Gastroesophageal sphincter (tissue), 4 donors: ENCODE results near the gene EBLN1. TPM values are rescaled to one million over a fixed set of nuclear protein-coding genes. Genes with fewer than 3 reads are reported as not detected.
A peak's percentile ranks its signal among the peaks of the same experiment; 100 is the strongest.

Experiments used
- ATAC-seq: fragments of 150-250 bp; one replicate; pipeline ENCODE4 v1.9.1; 2016; ENCODE audit warnings: mild to moderate bottlenecking, moderate library complexity
- H3K27ac ChIP-seq, 4 donors: fragments of 200-600 bp; sonication (generic) in 3 of 4; 1 replicate in 3 of 4; 2 replicates in 1 of 4; pipeline ENCODE4 v1.5.1; 2016 to 2019
- H3K27me3 ChIP-seq: fragments of 200-600 bp; sonication (generic); one replicate; pipeline ENCODE4 v1.5.1; 2019
- H3K36me3 ChIP-seq, 2 donors: fragments of 200-600 bp; sonication (generic); one replicate each; pipeline ENCODE4 v1.5.1; 2019; ENCODE audit warnings: control low read depth in 1 of 2
- H3K4me1 ChIP-seq, 3 donors: fragments of 200-600 bp; sonication (generic); 1 replicate in 2 of 3; 2 replicates in 1 of 3; pipeline ENCODE4 v1.5.1; 2016 to 2019; ENCODE audit warnings: control low read depth in 2 of 3
- H3K4me3 ChIP-seq, 2 donors: fragments of 200-600 bp; sonication (generic); one replicate each; pipeline ENCODE4 v1.5.1; 2019; ENCODE audit warnings: mild to moderate bottlenecking in 1 of 2, moderate library complexity in 1 of 2
- H3K9me3 ChIP-seq, 3 donors: fragments of 200-600 bp; sonication (generic); one replicate each; pipeline ENCODE4 v1.5.1; 2017 to 2019; ENCODE audit warnings: control low read depth in 2 of 3
- CTCF ChIP-seq, 4 experiments: fragments of 200-600 bp in 2 of 4; fragments of 450-650 bp in 2 of 4; sonication (generic) in 1 of 4; IDR thresholded peaks; one replicate each; pipeline ENCODE4 v1.5.1; 2017 to 2019; ENCODE audit warnings: antibody characterized with exemption in 4 of 4, mild to moderate bottlenecking in 2 of 4, moderate library complexity in 2 of 4
- EP300 ChIP-seq: sonication (generic); formaldehyde crosslinking; IDR thresholded peaks from one replicate; pipeline ENCODE4 v1.6.1; 2017; ENCODE audit warnings: antibody characterized with exemption, mild to moderate bottlenecking
- POLR2A ChIP-seq, 2 donors: fragments of 450-650 bp; IDR thresholded peaks; one replicate each; pipeline ENCODE4 v1.6.1; 2017; ENCODE audit warnings: antibody characterized with exemption in 2 of 2, mild to moderate bottlenecking in 2 of 2, moderate library complexity in 1 of 2
- POLR2AphosphoS5 ChIP-seq: sonication (generic); formaldehyde crosslinking; IDR thresholded peaks from one replicate; pipeline ENCODE4 v1.6.1; 2017; ENCODE audit warnings: antibody characterized with exemption
- WGBS, 2 donors: methylation state at CpG; one replicate each; pipeline ENCODE4 v1.1.5; 2018; ENCODE audit warnings: low coverage in 1 of 2; 5-methylcytosine and 5-hydroxymethylcytosine counted together
- total RNA-seq, 4 donors: library from RNA; depleted of rRNA; stranded (reverse); fragments of >200 nt; gene quantifications; one replicate each; pipeline ENCODE4 v1.1.0, GENCODE V29; 2016

Gene EBLN1
- not detected for total RNA-seq

GRCh38 chr10:22217842-22218241 lies at the start of gene EBLN1:
EBLN1 (minus strand) TSS chr10:22218015; CDS start chr10:22209983, 8,032 bp downstream.
- no peaks in the 10 kb centered on the region for H3K36me3 ChIP-seq
- TF ChIP-seq POLR2A (IDR thresholded peaks at IDR 0.05) (no peak), CTCF (IDR thresholded peaks at IDR 0.05) (no peak), POLR2AphosphoS5 (no peak), EP300 (no peak)
- WGBS, 2 donors, result 84 to 91% methylated on average over 6 to 7 of the region's 7 CpGs
- no peak within 1 kb of the TSS for H3K4me3 ChIP-seq
- H3K4me1 ChIP-seq, result no peaks in the 10 kb centered on the region
- H3K27ac ChIP-seq, result no peak within 1 kb of the TSS
- ATAC-seq, result no peak
- H3K27me3 ChIP-seq, result no peaks in the 10 kb centered on the region
- H3K9me3 ChIP-seq, result no peaks in the 10 kb centered on the region

DNA sequence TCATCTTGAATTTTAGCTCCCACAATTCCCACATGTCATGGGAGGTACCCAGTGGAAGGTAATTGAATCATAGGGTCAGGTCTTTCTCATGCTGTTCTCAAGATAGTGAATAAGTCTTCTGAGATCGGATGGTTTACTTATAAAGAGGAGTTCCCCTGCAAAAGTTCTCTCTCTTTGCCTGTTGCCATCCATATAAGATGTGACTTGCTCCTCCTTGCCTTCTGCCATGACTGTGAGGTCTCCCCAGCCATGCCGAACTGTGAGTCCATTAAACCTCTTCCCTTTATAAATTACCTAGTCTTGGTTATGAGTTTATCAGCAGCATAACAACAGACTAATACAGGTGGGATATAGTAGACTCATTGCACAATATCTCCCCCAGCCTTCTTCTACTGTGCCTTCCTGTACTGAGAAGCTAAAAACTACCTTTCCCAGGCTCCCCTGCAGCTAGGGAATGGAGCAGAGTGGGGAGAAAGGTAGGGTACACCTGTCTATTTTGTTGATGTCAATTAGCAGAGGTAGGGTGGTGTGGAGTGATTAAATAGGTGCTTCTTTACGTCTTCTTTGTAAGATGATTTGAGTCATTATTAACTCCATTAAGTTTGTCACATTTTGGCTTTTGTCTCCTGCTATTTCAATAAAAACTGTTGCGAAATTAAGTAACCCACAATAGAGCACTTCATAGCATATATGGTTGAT lies 48.2 kb upstream of the EBLN1 start:
- TF ChIP-seq POLR2A (IDR thresholded peaks at IDR 0.05) (no peak), CTCF (IDR thresholded peaks at IDR 0.05) (no peak), EP300 (no peak), POLR2AphosphoS5 (no peak)
- WGBS, 2 donors, result 86 to 88% methylated on average over 4 of the region's 4 CpGs
- Histone ChIP-seq H3K4me3 (no peak overlapping the region), H3K27me3 (peaks cover 22% of the 10 kb centered on the region), H3K36me3 (no peaks in the 10 kb centered on the region), H3K4me1 (no peaks in the 10 kb centered on the region), H3K27ac (no peak overlapping the region), H3K9me3 (no peaks in the 10 kb centered on the region)
- ATAC-seq, result no peak

DNA sequence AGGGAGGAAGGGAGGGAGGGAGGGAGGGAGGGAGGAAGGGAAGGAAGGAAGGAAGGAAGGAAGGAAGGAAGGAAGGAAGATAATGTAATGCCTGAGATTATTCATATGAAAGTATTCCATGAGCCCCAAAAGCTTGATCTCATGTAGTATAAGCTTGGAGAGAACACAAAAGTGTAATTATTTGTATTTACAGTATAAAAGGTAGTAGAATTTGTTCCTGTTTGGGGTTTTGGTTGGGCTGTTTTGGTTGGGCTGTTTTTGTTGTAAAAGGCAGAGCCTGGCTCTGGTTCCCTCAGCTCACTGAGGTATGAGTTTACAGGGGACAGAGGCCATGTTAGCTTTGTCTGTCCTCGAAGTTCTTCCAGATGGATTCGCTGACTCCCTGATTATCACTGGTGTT lies 45.3 kb upstream of the EBLN1 start:
- H3K4me1 ChIP-seq, result no peaks in the 10 kb centered on the region
- WGBS, 2 donors, result 100% methylated on average over 1 of the region's 2 CpGs
- TF ChIP-seq POLR2AphosphoS5 (no peak), CTCF (IDR thresholded peaks at IDR 0.05) (no peak), POLR2A (IDR thresholded peaks at IDR 0.05) (no peak), EP300 (no peak)
- peaks cover 22% of the 10 kb centered on the region for H3K27me3 ChIP-seq
- H3K27ac ChIP-seq, result no peak overlapping the region
- no peak overlapping the region for H3K4me3 ChIP-seq
- no peaks in the 10 kb centered on the region for H3K9me3 ChIP-seq
- H3K36me3 ChIP-seq, result no peaks in the 10 kb centered on the region
- ATAC-seq, result no peak

- 70 to 86% methylated on average over 2 to 3 of the region's 3 CpGs for WGBS, 2 donors
Observed at GRCh38 chr10:22259280-22259679, 41.5 kb upstream of the EBLN1 start.

More at GRCh38 chr10:22259280-22259679, 41.5 kb upstream of the EBLN1 start:
- H3K27ac ChIP-seq, result no peak overlapping the region
- H3K27me3 ChIP-seq, result peaks cover 7% of the 10 kb centered on the region
- TF ChIP-seq CTCF (IDR thresholded peaks at IDR 0.05), result peak in 1 of 4 experiments; percentile 7
- TF ChIP-seq POLR2A (IDR thresholded peaks at IDR 0.05), result no peak
- no peak for TF ChIP-seq EP300
- no peaks in the 10 kb centered on the region for H3K9me3 ChIP-seq
- no peak overlapping the region for H3K4me3 ChIP-seq
- H3K4me1 ChIP-seq, result peaks cover 0 to 4% (median 0%) of the 10 kb centered on the region in 3 donors
- H3K36me3 ChIP-seq, result no peaks in the 10 kb centered on the region
- no peak for ATAC-seq
